ENCODE results near the gene CCR3.

Gene CCR3

GRCh38 chr3:46282041-46282440, 39.8 kb downstream of the CCR3 start:
- no peak overlapping the region for H3K27ac ChIP-seq (ENCODE audit: low read depth, low read length)
- H3K4me1 ChIP-seq (ENCODE audit: control insufficient read depth, insufficient read depth, low read length) = no peaks in the 10 kb centered on the region
- H3K36me3 ChIP-seq (ENCODE audit: control insufficient read depth, insufficient read depth, low read length) = no peaks in the 10 kb centered on the region
- no peak overlapping the region for H3K9ac ChIP-seq (ENCODE audit: low read length)
- H3K4me3 ChIP-seq (ENCODE audit: low read length) = no peak overlapping the region
- no peaks in the 10 kb centered on the region for H3K27me3 ChIP-seq (ENCODE audit: control insufficient read depth, insufficient read depth, low read length)

- H3K4me1 ChIP-seq (ENCODE audit: control insufficient read depth, insufficient read depth, low read length) = no peaks in the 10 kb centered on the region
- no peak overlapping the region for H3K4me3 ChIP-seq (ENCODE audit: low read length)
- H3K36me3 ChIP-seq (ENCODE audit: control insufficient read depth, insufficient read depth, low read length) = no peaks in the 10 kb centered on the region
- no peak overlapping the region for H3K9ac ChIP-seq (ENCODE audit: low read length)
- H3K27ac ChIP-seq (ENCODE audit: low read depth, low read length) = no peak overlapping the region
- no peaks in the 10 kb centered on the region for H3K27me3 ChIP-seq (ENCODE audit: control insufficient read depth, insufficient read depth, low read length)
These were observed 40.4 kb downstream of the CCR3 start for GRCh38 chr3:46282696-46283095.

GRCh38 chr3:46283881-46284450, 41.7 kb downstream of the CCR3 start:
- H3K4me3 ChIP-seq (ENCODE audit: low read length) = no peak overlapping the region
- no peak overlapping the region for H3K27ac ChIP-seq (ENCODE audit: low read depth, low read length)

DNA sequence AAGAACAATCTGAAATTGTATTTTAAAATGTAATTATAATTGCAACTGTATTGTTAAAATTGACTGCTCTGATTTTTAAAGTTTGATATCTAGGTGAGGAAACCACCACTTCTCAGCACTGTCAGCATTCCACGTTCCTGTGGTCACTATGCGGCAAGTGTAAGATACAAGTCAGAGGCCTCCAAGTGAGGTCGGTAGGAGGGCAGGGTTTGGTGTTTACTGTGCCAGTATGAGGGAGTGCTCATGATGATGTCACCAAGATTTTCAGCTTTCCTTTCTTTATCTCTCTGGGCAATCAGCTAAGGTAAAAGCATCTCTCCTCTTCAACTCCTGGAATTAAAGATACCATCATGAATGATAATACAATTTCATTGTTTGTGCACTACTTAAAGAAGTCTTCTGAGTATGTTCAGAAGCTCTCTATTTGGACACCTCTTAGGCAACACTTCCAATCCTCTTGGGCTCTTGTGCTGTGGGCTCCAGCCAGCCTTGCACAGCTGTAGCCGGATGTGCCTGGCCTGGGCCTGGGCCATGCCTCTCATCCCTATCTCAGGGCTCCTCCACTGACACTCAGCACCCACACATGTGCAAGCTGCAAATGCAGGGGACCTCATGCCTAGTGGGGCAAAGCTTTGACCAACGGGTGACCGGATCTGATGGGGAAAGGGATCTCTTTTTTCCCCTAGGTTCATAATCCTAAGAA, 42.9 kb downstream of the CCR3 start:
- no peaks in the 10 kb centered on the region for H3K36me3 ChIP-seq (ENCODE audit: control insufficient read depth, insufficient read depth, low read length)

More at GRCh38 chr3:46283881-46284450, 41.7 kb downstream of the CCR3 start:
- H3K27me3 ChIP-seq (ENCODE audit: control insufficient read depth, insufficient read depth, low read length) = no peaks in the 10 kb centered on the region
- no peaks in the 10 kb centered on the region for H3K36me3 ChIP-seq (ENCODE audit: control insufficient read depth, insufficient read depth, low read length)
- no peak overlapping the region for H3K9ac ChIP-seq (ENCODE audit: low read length)
- no peaks in the 10 kb centered on the region for H3K4me1 ChIP-seq (ENCODE audit: control insufficient read depth, insufficient read depth, low read length)

GRCh38 chr3:46285931-46286619, 43.8 kb downstream of the CCR3 start:
- H3K27ac ChIP-seq (ENCODE audit: low read depth, low read length) = no peak overlapping the region
- H3K27me3 ChIP-seq (ENCODE audit: control insufficient read depth, insufficient read depth, low read length) = no peaks in the 10 kb centered on the region
- no peak overlapping the region for H3K4me3 ChIP-seq (ENCODE audit: low read length)
- no peaks in the 10 kb centered on the region for H3K36me3 ChIP-seq (ENCODE audit: control insufficient read depth, insufficient read depth, low read length)
- no peaks in the 10 kb centered on the region for H3K4me1 ChIP-seq (ENCODE audit: control insufficient read depth, insufficient read depth, low read length)
- no peak overlapping the region for H3K9ac ChIP-seq (ENCODE audit: low read length)

More for the DNA sequence above, 42.9 kb downstream of the CCR3 start:
- H3K9ac ChIP-seq (ENCODE audit: low read length) = no peak overlapping the region
- no peak overlapping the region for H3K4me3 ChIP-seq (ENCODE audit: low read length)
- H3K27ac ChIP-seq (ENCODE audit: low read depth, low read length) = no peak overlapping the region
- no peaks in the 10 kb centered on the region for H3K4me1 ChIP-seq (ENCODE audit: control insufficient read depth, insufficient read depth, low read length)
- no peaks in the 10 kb centered on the region for H3K27me3 ChIP-seq (ENCODE audit: control insufficient read depth, insufficient read depth, low read length)

- no peaks in the 10 kb centered on the region for H3K27me3 ChIP-seq (ENCODE audit: control insufficient read depth, insufficient read depth, low read length)
- H3K36me3 ChIP-seq (ENCODE audit: control insufficient read depth, insufficient read depth, low read length) = no peaks in the 10 kb centered on the region
- no peak overlapping the region for H3K4me3 ChIP-seq (ENCODE audit: low read length)
- H3K9ac ChIP-seq (ENCODE audit: low read length) = no peak overlapping the region
- no peak overlapping the region for H3K27ac ChIP-seq (ENCODE audit: low read depth, low read length)
- no peaks in the 10 kb centered on the region for H3K4me1 ChIP-seq (ENCODE audit: control insufficient read depth, insufficient read depth, low read length)
These were observed 44.8 kb downstream of the CCR3 start for GRCh38 chr3:46286947-46287565.

DNA sequence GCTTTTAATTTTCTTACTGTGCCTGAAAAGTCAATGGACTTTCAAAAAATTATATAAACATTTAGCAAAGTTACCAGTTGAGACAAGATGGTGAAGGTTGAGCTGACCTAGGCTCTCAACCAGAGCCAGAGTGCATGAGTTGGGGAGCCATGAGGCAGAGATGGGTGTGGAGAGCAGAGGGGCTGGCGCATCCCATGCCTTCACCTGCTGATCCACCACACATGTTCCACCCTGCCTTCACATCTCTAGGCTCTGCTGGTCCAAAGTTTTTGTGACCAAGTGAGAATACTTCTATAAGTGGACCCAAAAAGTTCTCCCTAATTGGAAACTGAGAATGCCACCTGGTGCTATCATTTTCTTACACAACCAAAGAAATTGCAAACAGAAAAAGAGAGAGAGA, 47.3 kb downstream of the CCR3 start:
- H3K27ac ChIP-seq (ENCODE audit: low read depth, low read length) = no peak overlapping the region
- H3K27me3 ChIP-seq (ENCODE audit: control insufficient read depth, insufficient read depth, low read length) = no peaks in the 10 kb centered on the region
- H3K9ac ChIP-seq (ENCODE audit: low read length) = no peak overlapping the region
- H3K4me3 ChIP-seq (ENCODE audit: low read length) = no peak overlapping the region
- H3K4me1 ChIP-seq (ENCODE audit: control insufficient read depth, insufficient read depth, low read length) = no peaks in the 10 kb centered on the region
- H3K36me3 ChIP-seq (ENCODE audit: control insufficient read depth, insufficient read depth, low read length) = no peaks in the 10 kb centered on the region

DNA sequence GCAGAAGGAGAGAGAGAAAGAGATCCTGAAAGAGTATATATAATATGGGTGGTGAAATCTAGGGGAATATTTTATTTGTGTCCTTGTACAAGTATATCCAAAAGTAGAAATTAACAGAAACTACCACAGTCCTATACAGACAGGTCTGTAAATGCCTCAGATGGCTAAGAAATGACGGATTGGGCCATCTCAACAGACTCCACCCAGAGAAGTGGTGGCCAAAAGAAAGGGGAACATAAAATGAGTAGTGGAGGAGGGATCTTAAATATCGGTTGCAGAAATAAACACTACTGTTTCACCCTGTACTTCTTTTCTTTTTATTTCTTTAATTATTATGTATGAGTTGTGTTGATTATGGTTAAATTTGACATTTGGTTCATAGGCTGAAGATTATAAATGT, 47.7 kb downstream of the CCR3 start:
- Histone ChIP-seq H3K4me1 (ENCODE audit: control insufficient read depth, insufficient read depth, low read length) (no peaks in the 10 kb centered on the region), H3K27me3 (ENCODE audit: control insufficient read depth, insufficient read depth, low read length) (no peaks in the 10 kb centered on the region), H3K4me3 (ENCODE audit: low read length) (no peak overlapping the region), H3K9ac (ENCODE audit: low read length) (no peak overlapping the region), H3K27ac (ENCODE audit: low read depth, low read length) (no peak overlapping the region), H3K36me3 (ENCODE audit: control insufficient read depth, insufficient read depth, low read length) (no peaks in the 10 kb centered on the region)

GRCh38 chr3:46291046-46291445, 48.8 kb downstream of the CCR3 start:
- Histone ChIP-seq H3K27ac (ENCODE audit: low read depth, low read length) (no peak overlapping the region), H3K27me3 (ENCODE audit: control insufficient read depth, insufficient read depth, low read length) (no peaks in the 10 kb centered on the region)

GRCh38 chr3:46293035-46293724, 50.9 kb downstream of the CCR3 start:
- no peaks in the 10 kb centered on the region for H3K36me3 ChIP-seq (ENCODE audit: control insufficient read depth, insufficient read depth, low read length)
- no peaks in the 10 kb centered on the region for H3K4me1 ChIP-seq (ENCODE audit: control insufficient read depth, insufficient read depth, low read length)
- H3K4me3 ChIP-seq (ENCODE audit: low read length) = no peak overlapping the region
- H3K27me3 ChIP-seq (ENCODE audit: control insufficient read depth, insufficient read depth, low read length) = no peaks in the 10 kb centered on the region
- H3K27ac ChIP-seq (ENCODE audit: low read depth, low read length) = no peak overlapping the region
- no peak overlapping the region for H3K9ac ChIP-seq (ENCODE audit: low read length)

More at GRCh38 chr3:46291046-46291445, 48.8 kb downstream of the CCR3 start:
- Histone ChIP-seq H3K36me3 (ENCODE audit: control insufficient read depth, insufficient read depth, low read length) (no peaks in the 10 kb centered on the region), H3K9ac (ENCODE audit: low read length) (no peak overlapping the region), H3K4me3 (ENCODE audit: low read length) (no peak overlapping the region), H3K4me1 (ENCODE audit: control insufficient read depth, insufficient read depth, low read length) (no peaks in the 10 kb centered on the region)

GRCh38 chr3:46293991-46294833, 52.0 kb downstream of the CCR3 start:
- no peak overlapping the region for H3K9ac ChIP-seq (ENCODE audit: low read length)
- no peaks in the 10 kb centered on the region for H3K27me3 ChIP-seq (ENCODE audit: control insufficient read depth, insufficient read depth, low read length)
- H3K27ac ChIP-seq (ENCODE audit: low read depth, low read length) = no peak overlapping the region
- no peak overlapping the region for H3K4me3 ChIP-seq (ENCODE audit: low read length)
- no peaks in the 10 kb centered on the region for H3K36me3 ChIP-seq (ENCODE audit: control insufficient read depth, insufficient read depth, low read length)
- no peaks in the 10 kb centered on the region for H3K4me1 ChIP-seq (ENCODE audit: control insufficient read depth, insufficient read depth, low read length)
